A549 treated with CORT108297 at 1 μM for 4 hours (cell line): ENCODE measurements around the gene UGT2B28. TPM values are rescaled to one million over a fixed set of nuclear protein-coding genes. Genes with fewer than 3 reads are reported as not detected.

Experiments
- total RNA-seq: library from RNA; stranded (reverse); fragments of 200-300 nt; extraction: Qiagen RNA extraction; gene quantifications from 5 replicates; pipeline ENCODE4 v1.2.3, GENCODE V29; 2022

UGT2B28 gene
- 0.07 TPM in 1 of 5 replicates, not detected in the others for total RNA-seq

DNA sequence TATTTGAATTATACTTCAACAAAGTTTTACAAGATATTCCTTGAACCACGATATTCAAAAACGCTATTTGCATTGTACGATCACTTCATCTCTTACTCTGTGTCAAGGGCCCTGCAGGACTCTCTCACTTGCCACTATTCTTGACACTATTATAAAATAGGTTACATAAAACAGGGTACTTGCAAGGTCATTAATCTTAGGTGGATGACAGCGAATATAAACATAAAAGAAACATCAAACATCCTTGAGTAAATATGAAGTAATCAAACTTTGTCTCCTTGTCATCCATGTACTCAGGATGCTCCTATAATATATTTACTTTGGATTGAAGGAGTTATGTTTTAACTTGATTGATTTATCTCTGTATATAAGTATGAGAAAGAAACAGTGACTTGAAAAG is at the start of gene UGT2B28:
TSS of gene UGT2B28 (plus strand) at position 395 of the 400 bp plus-strand sequence. CDS start 26 bp downstream, outside the sequence.

Other genes starting within 250 kb of the UGT2B28 start
- gene UGT2B7, start 184.0 kb upstream of the UGT2B28 start, total RNA-seq, result 0.12 to 0.50 TPM (median 0.18 TPM) in 5 replicates
- gene UGT2B11, start 65.7 kb upstream of the UGT2B28 start, total RNA-seq, result 0.05 to 0.16 TPM (median 0.07 TPM) in 5 replicates
- 0.07 to 0.12 TPM in 2 of 5 replicates, not detected in the others for gene UGT2B4, start 215.4 kb downstream of the UGT2B28 start, total RNA-seq